ES-I3 (cell line): ENCODE results near the gene STK32A.

Experiments
- H3K36me3 ChIP-seq: 2 replicates; pipeline ENCODE4 v1.6.1; 2013; ENCODE audit warnings: mild to moderate bottlenecking, low read length, control low read depth, moderate library complexity; ENCODE audit not compliant: insufficient read depth
- H3K4me1 ChIP-seq: 2 replicates; pipeline ENCODE4 v1.6.1; 2013; ENCODE audit warnings: mild to moderate bottlenecking, control low read depth, low read length; ENCODE audit not compliant: insufficient read depth
- H3K9ac ChIP-seq: 2 replicates; pipeline ENCODE4 v1.6.1; 2013; ENCODE audit warnings: low read depth, mild to moderate bottlenecking, low read length, moderate library complexity
- H3K9me3 ChIP-seq: 2 replicates; pipeline ENCODE4 v1.6.1; 2013; ENCODE audit warnings: mild to moderate bottlenecking, low read length, moderate library complexity; ENCODE audit not compliant: control insufficient read depth, insufficient read depth

Gene STK32A

GRCh38 chr5:147305147-147305546 lies 70.3 kb downstream of the STK32A start:
- H3K4me1 ChIP-seq: peaks cover 3% of the 10 kb centered on the region; the same call in 1 of the 2 replicates
- no peaks in the 10 kb centered on the region for H3K36me3 ChIP-seq
- H3K9me3 ChIP-seq: no peaks in the 10 kb centered on the region
- H3K9ac ChIP-seq: no peak overlapping the region

GRCh38 chr5:147306351-147306750 lies 71.5 kb downstream of the STK32A start:
- no peaks in the 10 kb centered on the region for H3K36me3 ChIP-seq
- H3K9ac ChIP-seq: no peak overlapping the region
- H3K9me3 ChIP-seq: no peaks in the 10 kb centered on the region
- peaks cover 5% of the 10 kb centered on the region; the same call in 1 of the 2 replicates for H3K4me1 ChIP-seq

GRCh38 chr5:147307170-147307569 lies 72.3 kb downstream of the STK32A start:
- Histone ChIP-seq H3K4me1 (peaks cover 5% of the 10 kb centered on the region; the same call in 1 of the 2 replicates), H3K9me3 (no peaks in the 10 kb centered on the region), H3K36me3 (no peaks in the 10 kb centered on the region), H3K9ac (no peak overlapping the region)

GRCh38 chr5:147309621-147310020 lies 74.8 kb downstream of the STK32A start:
- Histone ChIP-seq H3K4me1 (peaks cover 5% of the 10 kb centered on the region; the same call in 1 of the 2 replicates), H3K9ac (no peak overlapping the region), H3K36me3 (no peaks in the 10 kb centered on the region), H3K9me3 (no peaks in the 10 kb centered on the region)

GRCh38 chr5:147310059-147310704 lies 75.4 kb downstream of the STK32A start:
- H3K4me1 ChIP-seq: peaks cover 5% of the 10 kb centered on the region; the same call in 1 of the 2 replicates
- no peaks in the 10 kb centered on the region for H3K9me3 ChIP-seq
- no peaks in the 10 kb centered on the region for H3K36me3 ChIP-seq
- no peak overlapping the region for H3K9ac ChIP-seq

GRCh38 chr5:147317978-147318684 lies 83.3 kb downstream of the STK32A start:
- H3K9me3 ChIP-seq: no peaks in the 10 kb centered on the region
- no peak overlapping the region for H3K9ac ChIP-seq
- no peaks in the 10 kb centered on the region for H3K4me1 ChIP-seq
- no peaks in the 10 kb centered on the region for H3K36me3 ChIP-seq

GRCh38 chr5:147321569-147321968 lies 86.7 kb downstream of the STK32A start:
- Histone ChIP-seq H3K9ac (no peak overlapping the region), H3K9me3 (no peaks in the 10 kb centered on the region), H3K36me3 (no peaks in the 10 kb centered on the region), H3K4me1 (no peaks in the 10 kb centered on the region)

GRCh38 chr5:147327421-147327820 lies 92.6 kb downstream of the STK32A start:
- Histone ChIP-seq H3K4me1 (no peaks in the 10 kb centered on the region), H3K9ac (no peak overlapping the region), H3K9me3 (no peaks in the 10 kb centered on the region), H3K36me3 (no peaks in the 10 kb centered on the region)

- no peaks in the 10 kb centered on the region for H3K9me3 ChIP-seq
- H3K9ac ChIP-seq: no peak overlapping the region
- no peaks in the 10 kb centered on the region for H3K36me3 ChIP-seq
- no peaks in the 10 kb centered on the region for H3K4me1 ChIP-seq
Observed at GRCh38 chr5:147327905-147328304, 93.1 kb downstream of the STK32A start.

GRCh38 chr5:147332658-147333057 lies 97.8 kb downstream of the STK32A start:
- H3K36me3 ChIP-seq: no peaks in the 10 kb centered on the region
- no peak overlapping the region for H3K9ac ChIP-seq
- H3K9me3 ChIP-seq: no peaks in the 10 kb centered on the region
- H3K4me1 ChIP-seq: peaks cover 6% of the 10 kb centered on the region; the same call in 1 of the 2 replicates

- Histone ChIP-seq H3K9ac (no peak overlapping the region), H3K36me3 (no peaks in the 10 kb centered on the region), H3K4me1 (peaks cover 6% of the 10 kb centered on the region; the same call in 1 of the 2 replicates), H3K9me3 (no peaks in the 10 kb centered on the region)
Observed at GRCh38 chr5:147336876-147337275, 102.0 kb downstream of the STK32A start.

- H3K4me1 ChIP-seq: peaks cover 6% of the 10 kb centered on the region; the same call in 1 of the 2 replicates
- no peaks in the 10 kb centered on the region for H3K9me3 ChIP-seq
- no peaks in the 10 kb centered on the region for H3K36me3 ChIP-seq
- H3K9ac ChIP-seq: no peak overlapping the region
Observed at GRCh38 chr5:147339313-147339712, 104.5 kb downstream of the STK32A start.

- Histone ChIP-seq H3K9ac (no peak overlapping the region), H3K4me1 (peaks cover 6% of the 10 kb centered on the region; the same call in 1 of the 2 replicates), H3K9me3 (no peaks in the 10 kb centered on the region), H3K36me3 (no peaks in the 10 kb centered on the region)
Observed at GRCh38 chr5:147340941-147341340, 106.1 kb downstream of the STK32A start.

- Histone ChIP-seq H3K9me3 (no peaks in the 10 kb centered on the region), H3K9ac (no peak overlapping the region), H3K36me3 (no peaks in the 10 kb centered on the region), H3K4me1 (peaks cover 6% of the 10 kb centered on the region; the same call in 1 of the 2 replicates)
Observed at GRCh38 chr5:147341345-147341744, 106.5 kb downstream of the STK32A start.

- H3K4me1 ChIP-seq: no peaks in the 10 kb centered on the region
- no peaks in the 10 kb centered on the region for H3K36me3 ChIP-seq
- H3K9me3 ChIP-seq: no peaks in the 10 kb centered on the region
- H3K9ac ChIP-seq: no peak overlapping the region
Observed at GRCh38 chr5:147344861-147345260, 110.0 kb downstream of the STK32A start.
